H9 (cell line): Measurements from ENCODE around the gene BEND5. TPM values are rescaled to one million over a fixed set of nuclear protein-coding genes. Genes with fewer than 3 reads are reported as not detected.

ENCODE experiments used
- DNase-seq: peaks from one replicate; pipeline ENCODE4 v3.0.0-alpha.2; 2017
- H2AFZ ChIP-seq: one replicate; pipeline ENCODE4 v1.6.1; 2013; ENCODE audit warnings: mild to moderate bottlenecking, low read length, control low read depth, moderate library complexity
- H2AK5ac ChIP-seq: 2 replicates; pipeline ENCODE4 v1.6.1; 2013; ENCODE audit warnings: low read length, control low read depth, mixed read lengths; ENCODE audit not compliant: insufficient read length
- H2BK120ac ChIP-seq: one replicate; pipeline ENCODE4 v1.6.1; 2013; ENCODE audit warnings: low read depth, mild to moderate bottlenecking, low read length, control low read depth, inconsistent platforms; ENCODE audit not compliant: poor library complexity, severe bottlenecking
- H2BK12ac ChIP-seq: 2 replicates; pipeline ENCODE4 v1.6.1; 2013; ENCODE audit warnings: low read length, control low read depth, mixed read lengths, low read depth; ENCODE audit not compliant: insufficient read length
- H2BK15ac ChIP-seq: 2 replicates; pipeline ENCODE4 v1.6.1; 2013; ENCODE audit warnings: low read depth, low read length, control low read depth
- H2BK20ac ChIP-seq: one replicate; pipeline ENCODE4 v1.6.1; 2013; ENCODE audit warnings: low read depth, mild to moderate bottlenecking, low read length, control low read depth, inconsistent platforms; ENCODE audit not compliant: poor library complexity, severe bottlenecking
- H2BK5ac ChIP-seq: 2 replicates; pipeline ENCODE4 v1.6.1; 2013; ENCODE audit warnings: low read length, control low read depth, mixed read lengths; ENCODE audit not compliant: insufficient read length
- H3K14ac ChIP-seq: 2 replicates; pipeline ENCODE4 v1.6.1; 2013; ENCODE audit warnings: low read length, control low read depth; ENCODE audit not compliant: insufficient read depth
- H3K18ac ChIP-seq: 2 replicates; pipeline ENCODE4 v1.6.1; 2013; ENCODE audit warnings: low read depth, mild to moderate bottlenecking, mixed read lengths, low read length, control low read depth; ENCODE audit not compliant: insufficient read length
- H3K23ac ChIP-seq: 2 replicates; pipeline ENCODE4 v1.6.1; 2013; ENCODE audit warnings: low read length, control low read depth, mixed read lengths, low read depth; ENCODE audit not compliant: insufficient read length
- H3K23me2 ChIP-seq: 2 replicates; pipeline ENCODE4 v1.6.1; 2013; ENCODE audit warnings: low read depth, mild to moderate bottlenecking, mixed read lengths, low read length, control low read depth; ENCODE audit not compliant: insufficient read length, poor library complexity, severe bottlenecking
- H3K27ac ChIP-seq: 2 replicates; pipeline ENCODE4 v1.5.1; 2013; ENCODE audit warnings: low read length, control low read depth, mixed read lengths, low read depth; ENCODE audit not compliant: insufficient read length
- H3K27me3 ChIP-seq: 2 replicates; pipeline ENCODE4 v1.6.1; 2013; ENCODE audit warnings: low read length, control low read depth, inconsistent platforms; ENCODE audit not compliant: insufficient read depth
- H3K4ac ChIP-seq: 2 replicates; pipeline ENCODE4 v1.6.1; 2013; ENCODE audit warnings: low read depth, mild to moderate bottlenecking, control low read depth, inconsistent platforms, low read length, moderate library complexity
- H3K4me1 ChIP-seq: 2 replicates; pipeline ENCODE4 v1.6.1; 2013; ENCODE audit warnings: low read length, control low read depth, inconsistent platforms; ENCODE audit not compliant: insufficient read depth
- H3K4me2 ChIP-seq: 2 replicates; pipeline ENCODE4 v1.6.1; 2013; ENCODE audit warnings: low read length, control low read depth, mixed read lengths; ENCODE audit not compliant: insufficient read length, insufficient read depth
- H3K56ac ChIP-seq: 2 replicates; pipeline ENCODE4 v1.6.1; 2013; ENCODE audit warnings: low read depth, mild to moderate bottlenecking, mixed read lengths, low read length, control low read depth; ENCODE audit not compliant: insufficient read length
- H3K79me1 ChIP-seq: 2 replicates; pipeline ENCODE4 v1.6.1; 2013; ENCODE audit warnings: low read depth, mild to moderate bottlenecking, moderate library complexity, low read length, control low read depth, inconsistent platforms; ENCODE audit not compliant: insufficient read depth, poor library complexity, severe bottlenecking
- H3K79me2 ChIP-seq: 2 replicates; pipeline ENCODE4 v1.6.1; 2013; ENCODE audit warnings: low read length, control low read depth, inconsistent platforms; ENCODE audit not compliant: insufficient read depth
- H3K9ac ChIP-seq: 2 replicates; pipeline ENCODE4 v1.6.1; 2013; ENCODE audit warnings: low read length, control low read depth, mixed read lengths; ENCODE audit not compliant: insufficient read length; ENCODE audit errors: extremely low read depth
- H3K9me3 ChIP-seq: one replicate; pipeline ENCODE4 v1.6.1; 2013; ENCODE audit warnings: low read depth, low read length, inconsistent platforms; ENCODE audit not compliant: control insufficient read depth
- H3T11ph ChIP-seq: one replicate; pipeline ENCODE4 v1.6.1; 2013; ENCODE audit warnings: mild to moderate bottlenecking, low read length, control low read depth, inconsistent platforms
- H4K20me1 ChIP-seq: one replicate; pipeline ENCODE4 v1.6.1; 2013; ENCODE audit not compliant: control insufficient read depth, insufficient read length, insufficient read depth
- H4K5ac ChIP-seq: 2 replicates; pipeline ENCODE4 v1.6.1; 2013; ENCODE audit warnings: low read depth, mild to moderate bottlenecking, mixed read lengths, low read length, control low read depth; ENCODE audit not compliant: insufficient read length
- H4K8ac ChIP-seq: replicated peaks from 2 replicates; pipeline ENCODE4 v1.6.1; 2013; ENCODE audit warnings: low read length, control low read depth, mixed read lengths, low read depth; ENCODE audit not compliant: insufficient read length
- H4K91ac ChIP-seq: 2 replicates; pipeline ENCODE4 v1.6.1; 2013; ENCODE audit warnings: low read depth, mild to moderate bottlenecking, moderate library complexity, mixed read lengths, low read length, control low read depth; ENCODE audit not compliant: insufficient read length
- H3K27ac Mint-ChIP-seq, 3 experiments: 2 replicates in 2 of 3; 3 replicates in 1 of 3; pipeline ENCODE4 v1.8.0; 2020 to 2021; ENCODE audit warnings: mixed read lengths in 3 of 3, mild to moderate bottlenecking in 1 of 3, moderate library complexity in 1 of 3
- H3K27me3 Mint-ChIP-seq: 2 replicates; pipeline ENCODE4 v1.8.0; 2021; ENCODE audit warnings: low read depth, mild to moderate bottlenecking, moderate library complexity, mixed read lengths
- H3K36me3 Mint-ChIP-seq, 3 experiments: 2 replicates in 2 of 3; 3 replicates in 1 of 3; pipeline ENCODE4 v1.8.0; 2020 to 2021; ENCODE audit warnings: low read depth in 3 of 3, mixed read lengths in 3 of 3; ENCODE audit not compliant: insufficient read depth in 1 of 3
- H3K4me1 Mint-ChIP-seq, 2 experiments: 2 replicates each; pipeline ENCODE4 v1.8.0; 2020; ENCODE audit warnings: mixed read lengths in 2 of 2
- H3K4me3 Mint-ChIP-seq, 2 experiments: 2 replicates in 1 of 2; 3 replicates in 1 of 2; pipeline ENCODE4 v1.8.0; 2020 to 2021; ENCODE audit warnings: mild to moderate bottlenecking in 2 of 2, mixed read lengths in 2 of 2, moderate library complexity in 1 of 2
- H3K9me3 Mint-ChIP-seq, 2 experiments: 2 replicates in 1 of 2; 3 replicates in 1 of 2; pipeline ENCODE4 v1.8.0; 2020; ENCODE audit warnings: mild to moderate bottlenecking in 2 of 2, mixed read lengths in 2 of 2, moderate library complexity in 1 of 2
- WGBS: extraction: QIAGEN DNeasy Blood & Tissue Kit; methylation state at CpG from one replicate; pipeline ENCODE4 v1.1.7; 2013; ENCODE audit warnings: missing lambda C conversion rate, low lambda C conversion rate, mixed read lengths; ENCODE audit not compliant: insufficient read length; ENCODE audit errors: extremely low coverage; 5-methylcytosine and 5-hydroxymethylcytosine counted together
- total RNA-seq: library from RNA; stranded (reverse); gene quantifications from 2 replicates; pipeline ENCODE4 v1.2.1, GENCODE V29; 2021
- TF ChIP-seq, protein P1 (sequence below): fragments of 200-600 bp; sonication (generic); conservative IDR thresholded peaks from 3 replicates; pipeline ENCODE4 v1.8.0; 2021; ENCODE audit warnings: antibody characterized with exemption, mild to moderate bottlenecking

BEND5 gene
- total RNA-seq, 1 experiment from 2014 or later = 4.8 TPM

DNA sequence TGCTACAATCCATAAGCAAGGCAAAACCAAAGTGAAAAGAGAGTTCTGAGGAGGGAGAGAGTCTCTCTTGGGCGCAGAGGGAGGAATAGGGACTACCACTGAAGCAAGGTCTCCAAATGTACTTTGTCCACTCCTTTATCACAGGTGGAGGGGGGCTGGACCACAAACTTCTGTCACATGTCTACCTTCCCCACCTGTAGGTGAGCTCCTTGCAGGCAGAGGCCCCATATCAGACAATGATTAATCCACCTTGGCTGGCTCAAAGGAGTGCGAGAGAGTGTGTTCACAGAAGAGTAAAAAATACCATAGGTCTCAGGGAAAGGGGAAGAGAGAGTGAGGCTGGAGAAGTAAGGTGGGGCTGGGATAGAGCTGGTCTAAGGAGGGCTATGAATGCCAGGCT is 4.5 kb downstream of the BEND5 start:
- Histone ChIP-seq H3K23me2 (peaks cover 5% of the 10 kb centered on the region), H3K23ac (no peak overlapping the region), H3K9me3 (no peaks in the 10 kb centered on the region), H3K14ac (no peak overlapping the region), H3K4me1 (no peaks in the 10 kb centered on the region), H4K20me1 (no peaks in the 10 kb centered on the region), H4K8ac (no peak overlapping the region), H2BK12ac (no peak overlapping the region), H3K9ac (no peak overlapping the region), H2AK5ac (no peak overlapping the region), H3K79me2 (no peaks in the 10 kb centered on the region; the same call in 1 of the 2 replicates), H2BK120ac (no peak overlapping the region), H3K4ac (no peak overlapping the region), H4K5ac (no peak overlapping the region), H2BK20ac (no peak overlapping the region), H3T11ph (no peak overlapping the region), H3K56ac (no peak overlapping the region), H2BK5ac (no peak overlapping the region), H3K4me2 (no peak overlapping the region), H3K18ac (no peak overlapping the region), H4K91ac (no peak overlapping the region), H2BK15ac (no peak overlapping the region), H3K79me1 (peaks cover 5% of the 10 kb centered on the region), H3K27me3 (no peaks in the 10 kb centered on the region), H3K27ac (no peak overlapping the region), H2AFZ (no peak overlapping the region)
- TF ChIP-seq, protein P1, sequence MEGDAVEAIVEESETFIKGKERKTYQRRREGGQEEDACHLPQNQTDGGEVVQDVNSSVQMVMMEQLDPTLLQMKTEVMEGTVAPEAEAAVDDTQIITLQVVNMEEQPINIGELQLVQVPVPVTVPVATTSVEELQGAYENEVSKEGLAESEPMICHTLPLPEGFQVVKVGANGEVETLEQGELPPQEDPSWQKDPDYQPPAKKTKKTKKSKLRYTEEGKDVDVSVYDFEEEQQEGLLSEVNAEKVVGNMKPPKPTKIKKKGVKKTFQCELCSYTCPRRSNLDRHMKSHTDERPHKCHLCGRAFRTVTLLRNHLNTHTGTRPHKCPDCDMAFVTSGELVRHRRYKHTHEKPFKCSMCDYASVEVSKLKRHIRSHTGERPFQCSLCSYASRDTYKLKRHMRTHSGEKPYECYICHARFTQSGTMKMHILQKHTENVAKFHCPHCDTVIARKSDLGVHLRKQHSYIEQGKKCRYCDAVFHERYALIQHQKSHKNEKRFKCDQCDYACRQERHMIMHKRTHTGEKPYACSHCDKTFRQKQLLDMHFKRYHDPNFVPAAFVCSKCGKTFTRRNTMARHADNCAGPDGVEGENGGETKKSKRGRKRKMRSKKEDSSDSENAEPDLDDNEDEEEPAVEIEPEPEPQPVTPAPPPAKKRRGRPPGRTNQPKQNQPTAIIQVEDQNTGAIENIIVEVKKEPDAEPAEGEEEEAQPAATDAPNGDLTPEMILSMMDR = no peak
- H3K36me3 Mint-ChIP-seq = peaks cover 0 to 25% (median 12%) of the 10 kb centered on the region in 3 experiments; a peak in 5 of 7 replicates
- no CpG with 5 or more reads among the region's 2 CpGs for WGBS
- H3K9me3 Mint-ChIP-seq = no peaks in the 10 kb centered on the region
- no peak overlapping the region for H3K27ac Mint-ChIP-seq
- DNase-seq = no peak
- peaks cover 5 to 10% of the 10 kb centered on the region in 2 experiments for H3K4me1 Mint-ChIP-seq
- no peak overlapping the region for H3K4me3 Mint-ChIP-seq
- no peaks in the 10 kb centered on the region; the same call in 1 of the 2 replicates for H3K27me3 Mint-ChIP-seq
